ENCODE measurements around the gene SRGN.
"Not testable (repeated sequence)": the region's sequence is repeated elsewhere in the genome, so short reads cannot be mapped to it uniquely, and the experiment has no call there.

SRGN gene

GRCh38 chr10:69091143-69091651, 3.3 kb downstream of the SRGN start:
- no peak for DNase-seq

- DNase-seq = no peak
Observed at GRCh38 chr10:69092959-69093850, 5.3 kb downstream of the SRGN start.

GRCh38 chr10:69093933-69094332, 6.0 kb downstream of the SRGN start:
- no peak for DNase-seq

GRCh38 chr10:69096045-69096444, 8.1 kb downstream of the SRGN start:
- no peak for DNase-seq

- DNase-seq = no peak
Observed at GRCh38 chr10:69097729-69098128, 9.8 kb downstream of the SRGN start.

- DNase-seq = no peak
Observed at GRCh38 chr10:69100136-69100872, 12.4 kb downstream of the SRGN start.

- DNase-seq = no peak
Observed at GRCh38 chr10:69101451-69102095, 13.7 kb downstream of the SRGN start.

- DNase-seq = no peak
Observed at GRCh38 chr10:69102440-69102839, 14.5 kb downstream of the SRGN start.

- no peak for DNase-seq
Observed at GRCh38 chr10:69103784-69104183, 15.9 kb downstream of the SRGN start.

- DNase-seq = no peak
Observed at GRCh38 chr10:69104994-69105790, 17.3 kb downstream of the SRGN start.

GRCh38 chr10:69107176-69107490, 19.2 kb downstream of the SRGN start:
- DNase-seq = no peak

GRCh38 chr10:69107699-69108098, 19.8 kb downstream of the SRGN start:
- no peak for DNase-seq

- DNase-seq = no peak
Observed at GRCh38 chr10:69119896-69120295, 32.0 kb downstream of the SRGN start.

GRCh38 chr10:69123306-69123746, 35.4 kb downstream of the SRGN start:
- no peak for DNase-seq

- peak; percentile 95 for DNase-seq
Observed at GRCh38 chr10:69123747-69124562, 36.1 kb downstream of the SRGN start, which contains the start of gene VPS26A. Gene VPS26A, plus strand, starts transcription at chr10:69124178. Its CDS starts 100 bp downstream, at chr10:69124278.

- no peak for DNase-seq
Observed at GRCh38 chr10:69124563-69125268, 36.8 kb downstream of the SRGN start.

GRCh38 chr10:69125554-69125953, 37.7 kb downstream of the SRGN start:
- no peak for DNase-seq

GRCh38 chr10:69130251-69130650, 42.3 kb downstream of the SRGN start:
- DNase-seq = no peak

GRCh38 chr10:69139961-69140360, 52.1 kb downstream of the SRGN start:
- DNase-seq = no peak

GRCh38 chr10:69141304-69141703, 53.4 kb downstream of the SRGN start:
- no peak for DNase-seq

- DNase-seq = not testable (repeated sequence)
Observed at GRCh38 chr10:69142074-69142473, 54.2 kb downstream of the SRGN start.

Measured in activated gamma-delta T cell (primary cell).